Astrocyte (in vitro differentiated cells and primary cell): ENCODE measurements around the gene ERV3-1.

Experiments used
- EZH2 ChIP-seq: IDR thresholded peaks from 2 replicates; pipeline ENCODE4 v1.6.1; 2012; ENCODE audit warnings: mild to moderate bottlenecking, low read length, inconsistent platforms; ENCODE audit not compliant: insufficient read depth
- TF ChIP-seq, protein P1 (sequence below): IDR thresholded peaks from 2 replicates; pipeline ENCODE4 v1.5.1; 2011; ENCODE audit warnings: low read depth, mild to moderate bottlenecking, inconsistent platforms, low read length, moderate library complexity; ENCODE audit not compliant: insufficient read depth

DNA sequence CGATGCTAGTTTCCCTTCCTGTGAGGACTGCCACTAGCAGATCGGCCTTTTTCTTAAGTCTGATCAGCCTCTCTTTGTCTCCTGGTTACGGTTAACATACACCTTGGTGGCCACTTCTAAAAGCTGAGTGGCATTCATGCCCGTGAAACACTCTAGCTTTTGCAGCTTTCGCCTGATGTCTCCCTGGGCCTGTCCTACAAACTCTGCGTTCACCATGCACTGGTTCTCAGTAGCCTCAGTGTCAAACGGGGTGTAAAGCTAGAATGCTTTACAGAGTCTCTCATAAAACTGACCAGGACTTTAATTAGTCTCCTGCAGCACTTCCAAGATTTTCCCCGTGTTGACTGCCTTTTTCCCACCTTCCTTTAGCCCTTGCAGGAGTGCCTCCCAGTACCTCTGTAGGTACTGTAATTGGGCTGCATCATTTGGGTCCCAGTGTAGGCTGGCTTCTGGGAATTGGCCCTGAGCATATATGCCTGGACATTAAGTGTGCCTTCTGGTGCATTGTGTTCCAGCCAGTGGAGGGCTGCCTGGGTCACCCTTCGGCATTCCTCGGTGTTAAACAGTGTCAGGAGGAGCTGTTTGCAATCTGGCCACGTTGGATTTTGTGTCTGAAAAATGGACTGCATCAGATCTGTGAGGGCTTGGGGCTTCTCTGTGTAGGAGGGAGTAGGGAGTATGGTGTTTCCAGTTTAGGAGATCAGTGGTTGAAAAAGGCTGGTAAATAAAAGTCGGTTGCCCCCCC lies 9.2 kb downstream of the ERV3-1 start:
- no peak for TF ChIP-seq EZH2
- TF ChIP-seq, protein P1, sequence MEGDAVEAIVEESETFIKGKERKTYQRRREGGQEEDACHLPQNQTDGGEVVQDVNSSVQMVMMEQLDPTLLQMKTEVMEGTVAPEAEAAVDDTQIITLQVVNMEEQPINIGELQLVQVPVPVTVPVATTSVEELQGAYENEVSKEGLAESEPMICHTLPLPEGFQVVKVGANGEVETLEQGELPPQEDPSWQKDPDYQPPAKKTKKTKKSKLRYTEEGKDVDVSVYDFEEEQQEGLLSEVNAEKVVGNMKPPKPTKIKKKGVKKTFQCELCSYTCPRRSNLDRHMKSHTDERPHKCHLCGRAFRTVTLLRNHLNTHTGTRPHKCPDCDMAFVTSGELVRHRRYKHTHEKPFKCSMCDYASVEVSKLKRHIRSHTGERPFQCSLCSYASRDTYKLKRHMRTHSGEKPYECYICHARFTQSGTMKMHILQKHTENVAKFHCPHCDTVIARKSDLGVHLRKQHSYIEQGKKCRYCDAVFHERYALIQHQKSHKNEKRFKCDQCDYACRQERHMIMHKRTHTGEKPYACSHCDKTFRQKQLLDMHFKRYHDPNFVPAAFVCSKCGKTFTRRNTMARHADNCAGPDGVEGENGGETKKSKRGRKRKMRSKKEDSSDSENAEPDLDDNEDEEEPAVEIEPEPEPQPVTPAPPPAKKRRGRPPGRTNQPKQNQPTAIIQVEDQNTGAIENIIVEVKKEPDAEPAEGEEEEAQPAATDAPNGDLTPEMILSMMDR = no peak
